CD8-positive, alpha-beta memory T cell (primary cell): ENCODE results near the gene DNAH8. TPM values are rescaled to one million over a fixed set of nuclear protein-coding genes. Genes with fewer than 3 reads are reported as not detected.
"Not testable (repeated sequence)": the region's sequence is repeated elsewhere in the genome, so short reads cannot be mapped to it uniquely, and the experiment has no call there.

Source experiments
- CTCF ChIA-PET: fragments of 350-600 bp; sonication (Branson Sonifier 250); formaldehyde crosslinking; loops from one replicate; lab custom pipeline; 2021; ENCODE audit warnings: antibody characterized with exemption; lab: Charles Lee
- POLR2A ChIA-PET: fragments of 350-600 bp; sonication (Branson Sonifier 250); formaldehyde crosslinking; loops from one replicate; lab custom pipeline; 2021; ENCODE audit warnings: antibody characterized with exemption; lab: Charles Lee
- DNase-seq, 5 donors: peaks; one replicate each; pipeline versions ENCODE4 v3.0.0 to v3.0.0-alpha.2; 2020 to 2022; ENCODE audit warnings: mixed read lengths in 1 of 5
- H3K27ac ChIP-seq: one replicate; pipeline ENCODE4 v1.7.0; 2013; ENCODE audit warnings: low read depth, mild to moderate bottlenecking, low read length, moderate library complexity
- H3K27me3 ChIP-seq: 2 replicates; pipeline ENCODE4 v1.7.0; 2013; ENCODE audit warnings: low read length, mild to moderate bottlenecking; ENCODE audit not compliant: insufficient read depth, poor library complexity, severe bottlenecking
- H3K36me3 ChIP-seq: 2 replicates; pipeline ENCODE4 v1.7.0; 2013; ENCODE audit warnings: mild to moderate bottlenecking, low read length, moderate library complexity; ENCODE audit not compliant: insufficient read depth
- H3K4me1 ChIP-seq: 2 replicates; pipeline ENCODE4 v1.7.0; 2013; ENCODE audit warnings: mild to moderate bottlenecking, low read length, moderate library complexity; ENCODE audit not compliant: insufficient read depth
- H3K4me3 ChIP-seq: 2 replicates; pipeline ENCODE4 v1.7.0; 2013; ENCODE audit warnings: mild to moderate bottlenecking, low read length
- H3K9me3 ChIP-seq: 2 replicates; pipeline ENCODE4 v1.7.0; 2013; ENCODE audit warnings: mild to moderate bottlenecking, low read length
- H3K27ac Mint-ChIP-seq, 8 donors: one replicate each; pipeline ENCODE4 v1.8.0; 2020 to 2021; ENCODE audit warnings: mixed read lengths in 8 of 8, mild to moderate bottlenecking in 6 of 8, inconsistent platforms in 3 of 8, moderate library complexity in 3 of 8
- H3K27me3 Mint-ChIP-seq, 2 donors: one replicate each; pipeline ENCODE4 v1.8.0; 2020 to 2021; ENCODE audit warnings: mixed read lengths in 2 of 2, mild to moderate bottlenecking in 1 of 2, moderate library complexity in 1 of 2
- H3K36me3 Mint-ChIP-seq, 3 donors: one replicate each; pipeline ENCODE4 v1.8.0; 2020 to 2021; ENCODE audit warnings: mixed read lengths in 3 of 3, inconsistent platforms in 1 of 3, mild to moderate bottlenecking in 1 of 3
- H3K4me1 Mint-ChIP-seq, 3 donors: one replicate each; pipeline ENCODE4 v1.8.0; 2020 to 2021; ENCODE audit warnings: mixed read lengths in 3 of 3, inconsistent platforms in 1 of 3, mild to moderate bottlenecking in 1 of 3
- H3K4me3 Mint-ChIP-seq, 7 donors: one replicate each; pipeline ENCODE4 v1.8.0; 2020 to 2021; ENCODE audit warnings: mixed read lengths in 7 of 7, mild to moderate bottlenecking in 6 of 7, moderate library complexity in 4 of 7, inconsistent platforms in 2 of 7
- H3K9me3 Mint-ChIP-seq, 5 donors: one replicate each; pipeline ENCODE4 v1.8.0; 2020 to 2022; ENCODE audit warnings: mixed read lengths in 5 of 5, mild to moderate bottlenecking in 3 of 5, moderate library complexity in 2 of 5, inconsistent platforms in 1 of 5
- polyA plus RNA-seq: library from polyadenylated mRNA; unstranded; fragments of 300-500 nt; fragmentation: Illumina TruSeq; gene quantifications from one replicate; pipeline ENCODE4 v1.2.3, GENCODE V29; 2021
- total RNA-seq, 2 experiments: library from RNA; stranded (reverse); gene quantifications; one replicate each; pipeline ENCODE4 v1.2.3, GENCODE V29; 2021

The DNAH8 gene
- total and polyA plus RNA-seq, 3 experiments from 2014 or later: 0.11 to 0.20 TPM; not detected in 1

DNA sequence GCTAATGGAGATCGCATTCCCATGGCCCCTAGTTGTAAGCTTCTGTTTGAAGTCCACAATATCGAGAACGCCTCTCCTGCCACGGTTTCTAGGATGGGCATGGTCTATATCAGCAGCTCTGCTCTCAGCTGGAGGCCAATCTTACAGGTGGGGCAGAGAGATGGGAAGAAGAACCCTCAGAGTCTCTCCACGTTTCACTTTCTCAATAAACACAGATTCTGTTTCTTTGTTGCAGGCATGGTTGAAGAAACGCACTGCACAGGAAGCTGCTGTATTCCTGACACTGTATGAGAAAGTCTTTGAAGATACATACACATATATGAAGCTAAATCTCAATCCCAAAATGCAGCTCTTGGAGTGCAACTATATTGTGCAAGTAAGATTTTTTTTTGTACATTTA is 157.9 kb downstream of the DNAH8 start:
- POLR2A ChIA-PET: interaction anchor here (1.0 kb wide), 1 partner anchor 242 kb away, joined by 3 read pairs; the partner anchor contains the start of gene SAYSD1

GRCh38 chr6:38873816-38874215 is 158.7 kb downstream of the DNAH8 start:
- not testable (repeated sequence) for H3K9me3 ChIP-seq, H3K27me3 ChIP-seq, H3K27ac ChIP-seq, H3K4me3 Mint-ChIP-seq, H3K4me3 ChIP-seq, H3K36me3 Mint-ChIP-seq, H3K9me3 Mint-ChIP-seq, H3K27me3 Mint-ChIP-seq, H3K36me3 ChIP-seq, DNase-seq
- Mint-ChIP-seq H3K4me1 (peaks cover 14 to 42% (median 42%) of the 10 kb centered on the region in 3 donors), H3K27ac (peak overlapping the region in 2 of 8 donors; percentile 78 to 85)
- CTCF ChIA-PET: interaction anchor here (1.3 to 7.7 kb wide), 5 partner anchors 15 to 431 kb away, joined by 3 to 73 read pairs (median 5); no protein-coding TSS in a partner anchor
- peaks cover 18% of the 10 kb centered on the region for H3K4me1 ChIP-seq
- POLR2A ChIA-PET: interaction anchor here (1.0 kb wide), 1 partner anchor 241 kb away, joined by 3 read pairs; the partner anchor contains the start of gene SAYSD1

More for the DNA sequence above, 157.9 kb downstream of the DNAH8 start:
- no peaks in the 10 kb centered on the region for H3K36me3 Mint-ChIP-seq
- Histone ChIP-seq H3K27me3 (no peaks in the 10 kb centered on the region), H3K4me3 (no peak overlapping the region), H3K4me1 (peaks cover 18% of the 10 kb centered on the region), H3K36me3 (no peaks in the 10 kb centered on the region), H3K27ac (no peak overlapping the region), H3K9me3 (no peaks in the 10 kb centered on the region)
- DNase-seq: no peak
- peaks cover 0 to 3% (median 0%) of the 10 kb centered on the region in 5 donors for H3K9me3 Mint-ChIP-seq
- CTCF ChIA-PET: interaction anchor here (1.1 to 7.7 kb wide), 9 partner anchors 16 to 437 kb away, joined by 3 to 73 read pairs (median 5); no protein-coding TSS in a partner anchor
- peaks cover 14 to 42% (median 42%) of the 10 kb centered on the region in 3 donors for H3K4me1 Mint-ChIP-seq
- H3K27ac Mint-ChIP-seq: peak overlapping the region in 3 of 8 donors; percentile 37 to 79 (median 72)
- H3K27me3 Mint-ChIP-seq: peaks cover 0 to 5% of the 10 kb centered on the region in 2 donors
- H3K4me3 Mint-ChIP-seq: no peak overlapping the region

- CTCF ChIA-PET: interaction anchor here (7.7 kb wide), 1 partner anchor 428 kb away, joined by 73 read pairs; no protein-coding TSS in a partner anchor
- no peak overlapping the region for H3K4me3 ChIP-seq
These were observed 161.4 kb downstream of the DNAH8 start for GRCh38 chr6:38876475-38876874.

DNA sequence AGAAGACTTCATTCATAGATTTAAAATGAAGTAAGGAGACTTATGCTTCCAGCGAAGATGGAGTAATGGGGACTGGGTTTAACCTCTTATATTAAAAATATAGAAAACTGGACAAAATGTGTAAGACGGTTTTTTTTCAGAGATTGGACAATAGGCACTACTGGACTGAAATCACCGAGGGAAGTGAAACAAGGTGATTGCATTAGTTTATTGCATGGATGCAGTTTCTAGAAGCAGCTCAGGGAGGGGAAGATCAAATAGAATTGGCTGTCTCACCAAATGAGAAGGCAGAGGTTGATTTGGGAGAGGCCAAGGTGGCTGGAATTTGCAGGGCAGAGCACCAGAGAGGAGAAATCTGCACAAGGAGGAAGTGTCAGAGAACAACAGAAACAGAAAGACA is 162.6 kb downstream of the DNAH8 start:
- Mint-ChIP-seq H3K4me3 (no peak overlapping the region), H3K27me3 (peaks cover 0 to 3% of the 10 kb centered on the region in 2 donors), H3K9me3 (peaks cover 0 to 6% (median 0%) of the 10 kb centered on the region in 5 donors), H3K27ac (peak overlapping the region in 4 of 8 donors; percentile 70 to 100 (median 84)), H3K36me3 (peaks cover 0 to 6% (median 0%) of the 10 kb centered on the region in 3 donors), H3K4me1 (peaks cover 14 to 38% (median 33%) of the 10 kb centered on the region in 3 donors)
- Histone ChIP-seq H3K36me3 (no peaks in the 10 kb centered on the region), H3K27ac (no peak overlapping the region), H3K27me3 (no peaks in the 10 kb centered on the region), H3K9me3 (no peaks in the 10 kb centered on the region), H3K4me1 (peaks cover 18% of the 10 kb centered on the region), H3K4me3 (no peak overlapping the region)
- DNase-seq: no peak
- POLR2A ChIA-PET: no interaction called here
- CTCF ChIA-PET: no interaction called here

More at GRCh38 chr6:38876475-38876874, 161.4 kb downstream of the DNAH8 start:
- Mint-ChIP-seq H3K4me3 (peak overlapping the region in 6 of 7 donors; percentile 44 to 75 (median 66)), H3K27me3 (peaks cover 0 to 3% of the 10 kb centered on the region in 2 donors), H3K36me3 (peaks cover 0 to 6% (median 0%) of the 10 kb centered on the region in 3 donors), H3K9me3 (peaks cover 0 to 6% (median 0%) of the 10 kb centered on the region in 5 donors), H3K4me1 (peaks cover 14 to 42% (median 42%) of the 10 kb centered on the region in 3 donors), H3K27ac (peak overlapping the region; percentile 35 to 100 (median 92))
- Histone ChIP-seq H3K27me3 (no peaks in the 10 kb centered on the region), H3K9me3 (no peaks in the 10 kb centered on the region), H3K36me3 (no peaks in the 10 kb centered on the region), H3K27ac (peak overlapping the region; percentile 13), H3K4me1 (peaks cover 18% of the 10 kb centered on the region)
- peak; percentile 13 to 69 (median 41) for DNase-seq
- POLR2A ChIA-PET: interaction anchor here (1.0 kb wide), 1 partner anchor 427 kb away, joined by 3 read pairs; no protein-coding TSS in a partner anchor

- DNase-seq: no peak
- Mint-ChIP-seq H3K9me3 (peaks cover 0 to 6% (median 0%) of the 10 kb centered on the region in 5 donors), H3K27ac (no peak overlapping the region), H3K27me3 (peaks cover 0 to 5% of the 10 kb centered on the region in 2 donors), H3K36me3 (peaks cover 0 to 6% (median 0%) of the 10 kb centered on the region in 3 donors), H3K4me1 (peaks cover 0 to 7% (median 5%) of the 10 kb centered on the region in 3 donors), H3K4me3 (no peak overlapping the region)
- CTCF ChIA-PET: no interaction called here
- Histone ChIP-seq H3K27me3 (no peaks in the 10 kb centered on the region), H3K4me3 (no peak overlapping the region), H3K4me1 (peaks cover 3% of the 10 kb centered on the region), H3K9me3 (no peaks in the 10 kb centered on the region), H3K36me3 (no peaks in the 10 kb centered on the region), H3K27ac (no peak overlapping the region)
- POLR2A ChIA-PET: no interaction called here
These were observed 167.0 kb downstream of the DNAH8 start for GRCh38 chr6:38882157-38882556.

DNA sequence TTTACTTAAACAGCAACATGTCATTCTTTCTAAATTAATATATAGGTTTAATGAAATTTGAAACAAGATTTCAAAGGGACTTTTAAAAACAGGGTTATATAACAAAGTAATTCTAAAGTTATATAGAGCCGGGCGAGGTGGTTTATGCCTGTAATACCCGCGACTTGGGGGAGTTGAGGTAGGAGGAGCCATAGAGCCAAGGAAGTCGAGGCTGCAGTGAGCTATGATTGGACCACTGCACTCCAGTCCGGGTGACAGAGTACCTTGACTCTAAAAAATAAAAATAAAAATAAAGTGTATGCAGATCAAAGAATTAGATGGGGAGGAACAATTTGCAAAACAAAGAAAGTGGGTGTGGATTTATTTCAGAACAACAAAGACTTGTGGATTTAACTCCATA is 182.4 kb downstream of the DNAH8 start:
- Histone ChIP-seq H3K27ac (no peak overlapping the region), H3K4me1 (no peaks in the 10 kb centered on the region), H3K9me3 (no peaks in the 10 kb centered on the region), H3K36me3 (no peaks in the 10 kb centered on the region), H3K27me3 (no peaks in the 10 kb centered on the region), H3K4me3 (no peak overlapping the region)
- DNase-seq: no peak
- H3K27me3 Mint-ChIP-seq: peaks cover 4 to 11% of the 10 kb centered on the region in 2 donors
- POLR2A ChIA-PET: no interaction called here
- H3K4me3 Mint-ChIP-seq: no peak overlapping the region
- H3K36me3 Mint-ChIP-seq: no peaks in the 10 kb centered on the region
- no peaks in the 10 kb centered on the region for H3K9me3 Mint-ChIP-seq
- no peaks in the 10 kb centered on the region for H3K4me1 Mint-ChIP-seq
- no peak overlapping the region for H3K27ac Mint-ChIP-seq
- CTCF ChIA-PET: no interaction called here

- ChIA-PET POLR2A (no interaction called here), CTCF (no interaction called here)
- Histone ChIP-seq H3K4me3 (no peak overlapping the region), H3K9me3 (no peaks in the 10 kb centered on the region), H3K27me3 (no peaks in the 10 kb centered on the region), H3K36me3 (no peaks in the 10 kb centered on the region), H3K4me1 (no peaks in the 10 kb centered on the region), H3K27ac (no peak overlapping the region)
- H3K27me3 Mint-ChIP-seq: peaks cover 7 to 9% of the 10 kb centered on the region in 2 donors
- peak overlapping the region in 1 of 8 donors; percentile 26 for H3K27ac Mint-ChIP-seq
- H3K36me3 Mint-ChIP-seq: no peaks in the 10 kb centered on the region
- no peak for DNase-seq
- no peaks in the 10 kb centered on the region for H3K4me1 Mint-ChIP-seq
- no peaks in the 10 kb centered on the region for H3K9me3 Mint-ChIP-seq
- no peak overlapping the region for H3K4me3 Mint-ChIP-seq
These were observed 186.9 kb downstream of the DNAH8 start for GRCh38 chr6:38901802-38902522.

DNA sequence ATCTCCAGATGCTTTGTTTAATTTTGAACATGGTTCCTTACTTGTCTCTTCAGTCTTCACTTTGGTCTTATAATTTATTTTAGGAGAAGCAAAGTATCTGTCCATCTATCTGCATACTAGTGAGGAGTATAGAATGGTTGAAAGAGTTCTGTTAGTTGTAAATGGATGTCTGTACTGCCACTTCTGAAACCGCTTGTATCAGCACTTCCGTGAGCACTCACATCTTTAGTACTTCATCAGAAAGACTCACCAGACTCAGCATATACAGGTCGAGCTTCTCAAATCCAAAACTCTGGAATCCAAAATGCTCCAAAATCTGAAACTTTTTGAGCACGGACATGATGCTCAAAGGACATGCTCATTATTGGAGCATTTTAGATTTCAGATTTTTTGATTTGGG is 191.5 kb downstream of the DNAH8 start:
- POLR2A ChIA-PET: no interaction called here
- Mint-ChIP-seq H3K4me1 (no peaks in the 10 kb centered on the region), H3K9me3 (no peaks in the 10 kb centered on the region)

More for the DNA sequence above, 191.5 kb downstream of the DNAH8 start:
- no peak overlapping the region for H3K27ac Mint-ChIP-seq
- DNase-seq: no peak
- peaks cover 7 to 9% of the 10 kb centered on the region in 2 donors for H3K27me3 Mint-ChIP-seq
- Histone ChIP-seq H3K4me1 (no peaks in the 10 kb centered on the region), H3K27me3 (no peaks in the 10 kb centered on the region), H3K4me3 (no peak overlapping the region), H3K27ac (no peak overlapping the region), H3K36me3 (no peaks in the 10 kb centered on the region), H3K9me3 (no peaks in the 10 kb centered on the region)
- CTCF ChIA-PET: no interaction called here
- H3K36me3 Mint-ChIP-seq: no peaks in the 10 kb centered on the region
- no peak overlapping the region for H3K4me3 Mint-ChIP-seq
